ENCODE results near the gene MAPK8. TPM values are rescaled to one million over a fixed set of nuclear protein-coding genes. Genes with fewer than 3 reads are reported as not detected.

MAPK8 gene
- total RNA-seq, 6 experiments from 2014 or later, result 56.3 to 96.6 (median 74.8) TPM

- TF ChIP-seq CTCF (IDR thresholded peaks at IDR 0.05), result no peak
- H3K9me3 Mint-ChIP-seq, result no peaks in the 10 kb centered on the region
- H3K27me3 Mint-ChIP-seq (ENCODE audit: insufficient read depth), result peaks cover 8% of the 10 kb centered on the region
- peak overlapping the region; percentile 38 for H3K27ac Mint-ChIP-seq
- H3K4me3 Mint-ChIP-seq, result no peak overlapping the region
- DNase-seq, result no peak
- H3K36me3 Mint-ChIP-seq (ENCODE audit: low read depth), result peaks cover 56% of the 10 kb centered on the region
- H3K4me1 Mint-ChIP-seq (ENCODE audit: low read depth), result peaks cover 63% of the 10 kb centered on the region
These were observed 172.7 kb downstream of the MAPK8 start for GRCh38 chr10:48478980-48479811.

GRCh38 chr10:48480397-48481374, 174.2 kb downstream of the MAPK8 start:
- Mint-ChIP-seq H3K27me3 (ENCODE audit: insufficient read depth) (peaks cover 8% of the 10 kb centered on the region), H3K27ac (no peak overlapping the region; the same call in 1 of the 2 replicates), H3K9me3 (no peaks in the 10 kb centered on the region), H3K4me1 (ENCODE audit: low read depth) (peaks cover 61% of the 10 kb centered on the region), H3K36me3 (ENCODE audit: low read depth) (peaks cover 53% of the 10 kb centered on the region), H3K4me3 (no peak overlapping the region)
- no peak for DNase-seq
- TF ChIP-seq CTCF (IDR thresholded peaks at IDR 0.05), result no peak

- Mint-ChIP-seq H3K27ac (no peak overlapping the region), H3K9me3 (no peaks in the 10 kb centered on the region), H3K4me3 (no peak overlapping the region), H3K36me3 (ENCODE audit: low read depth) (peaks cover 53% of the 10 kb centered on the region), H3K27me3 (ENCODE audit: insufficient read depth) (peaks cover 8% of the 10 kb centered on the region), H3K4me1 (ENCODE audit: low read depth) (peaks cover 55% of the 10 kb centered on the region)
- TF ChIP-seq CTCF (IDR thresholded peaks at IDR 0.05), result no peak
- DNase-seq, result no peak
These were observed 174.9 kb downstream of the MAPK8 start for GRCh38 chr10:48481385-48481784.

GRCh38 chr10:48482207-48482606, 175.7 kb downstream of the MAPK8 start:
- no peak for TF ChIP-seq CTCF (IDR thresholded peaks at IDR 0.05)
- DNase-seq, result no peak
- Mint-ChIP-seq H3K4me3 (no peak overlapping the region), H3K27ac (peak overlapping the region; percentile 27; the same call in 1 of the 2 replicates), H3K4me1 (ENCODE audit: low read depth) (peaks cover 54% of the 10 kb centered on the region), H3K27me3 (ENCODE audit: insufficient read depth) (peaks cover 8% of the 10 kb centered on the region), H3K9me3 (no peaks in the 10 kb centered on the region), H3K36me3 (ENCODE audit: low read depth) (peaks cover 51% of the 10 kb centered on the region)

GRCh38 chr10:48484911-48485310, 178.4 kb downstream of the MAPK8 start:
- no peak overlapping the region for H3K27ac Mint-ChIP-seq
- H3K36me3 Mint-ChIP-seq (ENCODE audit: low read depth), result peaks cover 33% of the 10 kb centered on the region
- DNase-seq, result no peak
- no peaks in the 10 kb centered on the region for H3K9me3 Mint-ChIP-seq
- TF ChIP-seq CTCF (IDR thresholded peaks at IDR 0.05), result no peak
- H3K4me3 Mint-ChIP-seq, result no peak overlapping the region
- peaks cover 36% of the 10 kb centered on the region for H3K4me1 Mint-ChIP-seq (ENCODE audit: low read depth)
- peaks cover 2% of the 10 kb centered on the region; the same call in 1 of the 2 replicates for H3K27me3 Mint-ChIP-seq (ENCODE audit: insufficient read depth)
